ENCODE results near the gene B3GNT8. TPM values are rescaled to one million over a fixed set of nuclear protein-coding genes. Genes with fewer than 3 reads are reported as not detected.
"Not testable (repeated sequence)": the region's sequence is repeated elsewhere in the genome, so short reads cannot be mapped to it uniquely, and the experiment has no call there.

Gene B3GNT8
- total RNA-seq (ENCODE audit: low replicate concordance): 1.3 TPM in 1 of 2 replicates, not detected in the other

GRCh38 chr19:41426952-41427646 is at the start of gene B3GNT8:
B3GNT8 (minus strand) TSS chr19:41427374; CDS start chr19:41426778, 596 bp downstream.
- peak within 1 kb of the TSS; percentile 81 for H3K4me2 ChIP-seq
- H3K27ac Mint-ChIP-seq: peak within 1 kb of the TSS; percentile 97
- H3K36me3 ChIP-seq: no peaks in the 10 kb centered on the region

GRCh38 chr19:41476583-41476982 is 49.4 kb upstream of the B3GNT8 start:
- Histone ChIP-seq H3F3A (ENCODE audit: low read depth) (no peaks in the 10 kb centered on the region), H3K9me3 (ENCODE audit: low read depth) (peaks cover 3% of the 10 kb centered on the region), H3K4me3 (no peak overlapping the region), H3K27me3 (no peaks in the 10 kb centered on the region), H3K4me1 (no peaks in the 10 kb centered on the region), H2AFZ (replicated peaks) (no peak overlapping the region), H3K9ac (no peak overlapping the region), H3K36me3 (no peaks in the 10 kb centered on the region), H3K79me2 (ENCODE audit: low read depth) (no peaks in the 10 kb centered on the region), H3K27ac (no peak overlapping the region), H4K20me1 (ENCODE audit: low read depth) (no peaks in the 10 kb centered on the region), H3K4me2 (no peak overlapping the region)
- no peaks in the 10 kb centered on the region for H3K36me3 Mint-ChIP-seq
- H3K9me3 Mint-ChIP-seq: peaks cover 2% of the 10 kb centered on the region
- DNase-seq (ENCODE audit: low spot score): no peak
- peaks cover 15% of the 10 kb centered on the region for H3K27me3 Mint-ChIP-seq (ENCODE audit: insufficient read depth, low read depth)
- H3K27ac Mint-ChIP-seq: no peak overlapping the region
- no peaks in the 10 kb centered on the region for H3K4me1 Mint-ChIP-seq
- no peak for TF ChIP-seq CTCF (IDR thresholded peaks at IDR 0.05)
- H3K4me3 Mint-ChIP-seq: no peak overlapping the region

More at GRCh38 chr19:41426952-41427646, at the start of gene B3GNT8:
- peak within 1 kb of the TSS; percentile 56 for H3K4me3 ChIP-seq
- no peak for TF ChIP-seq CTCF (IDR thresholded peaks at IDR 0.05)
- TF ChIP-seq EZH2 (IDR thresholded peaks at IDR 0.05): no peak
- H3K27ac ChIP-seq: peak within 1 kb of the TSS; percentile 43
- peak within 1 kb of the TSS; percentile 68 for H2AFZ ChIP-seq (replicated peaks)
- H3K9me3 ChIP-seq (ENCODE audit: low read depth): no peaks in the 10 kb centered on the region
- H3K4me3 Mint-ChIP-seq: peak within 1 kb of the TSS; percentile 81
- H3K4me1 Mint-ChIP-seq: peaks cover 15% of the 10 kb centered on the region
- H3F3A ChIP-seq (ENCODE audit: low read depth): peaks cover 7% of the 10 kb centered on the region
- no peaks in the 10 kb centered on the region for H3K79me2 ChIP-seq (ENCODE audit: low read depth)
- H3K27me3 Mint-ChIP-seq (ENCODE audit: insufficient read depth, low read depth): peaks cover 5% of the 10 kb centered on the region
- DNase-seq (ENCODE audit: low spot score): peak; percentile 95
- H3K4me1 ChIP-seq: peaks cover 10% of the 10 kb centered on the region
- no peaks in the 10 kb centered on the region for H3K9me3 Mint-ChIP-seq
- H3K9ac ChIP-seq: peak within 1 kb of the TSS; percentile 81
- H3K27me3 ChIP-seq: no peaks in the 10 kb centered on the region
- H3K36me3 Mint-ChIP-seq: peaks cover 3% of the 10 kb centered on the region
- H4K20me1 ChIP-seq (ENCODE audit: low read depth): no peaks in the 10 kb centered on the region

- not testable (repeated sequence) for H3K4me1 ChIP-seq; H3F3A ChIP-seq (ENCODE audit: low read depth); H3K9me3 Mint-ChIP-seq; H3K9ac ChIP-seq; H3K27ac ChIP-seq; H3K9me3 ChIP-seq (ENCODE audit: low read depth); H3K36me3 ChIP-seq; H3K4me2 ChIP-seq; H2AFZ ChIP-seq (replicated peaks); H3K4me3 Mint-ChIP-seq; H3K4me1 Mint-ChIP-seq; H3K27me3 ChIP-seq; H3K79me2 ChIP-seq (ENCODE audit: low read depth); DNase-seq (ENCODE audit: low spot score); H3K4me3 ChIP-seq; H4K20me1 ChIP-seq (ENCODE audit: low read depth); H3K27ac Mint-ChIP-seq; H3K36me3 Mint-ChIP-seq
- H3K27me3 Mint-ChIP-seq (ENCODE audit: insufficient read depth, low read depth): peaks cover 21% of the 10 kb centered on the region
Measured at GRCh38 chr19:41463257-41464256, 36.4 kb upstream of the B3GNT8 start.

Data from neural progenitor cell (in vitro differentiated cells).